Medulla oblongata (tissue), 1 donor: ENCODE measurements around the gene SLC16A11.

ENCODE experiments used
- DNase-seq: peaks from one replicate; pipeline ENCODE4 v3.0.0-alpha.2; 2015; ENCODE audit errors: extremely low spot score

Gene SLC16A11

GRCh38 chr17:7026471-7027115, 17.3 kb downstream of the SLC16A11 start:
- no peak for DNase-seq

- DNase-seq, result no peak
Measured at GRCh38 chr17:7025245-7025644, 18.6 kb downstream of the SLC16A11 start.

- no peak for DNase-seq
Measured at GRCh38 chr17:7024402-7024785, 19.5 kb downstream of the SLC16A11 start.

- peak; percentile 64 for DNase-seq
Measured at GRCh38 chr17:7023576-7024401, 20.1 kb downstream of the SLC16A11 start.

GRCh38 chr17:7022781-7023571, 20.9 kb downstream of the SLC16A11 start, which contains the start of gene BCL6B:
TSS of gene BCL6B (plus strand) at chr17:7023050. CDS start at chr17:7023672, 622 bp downstream.
- DNase-seq, result no peak

GRCh38 chr17:7021993-7022778, 21.7 kb downstream of the SLC16A11 start:
- DNase-seq, result peak; percentile 78

DNA sequence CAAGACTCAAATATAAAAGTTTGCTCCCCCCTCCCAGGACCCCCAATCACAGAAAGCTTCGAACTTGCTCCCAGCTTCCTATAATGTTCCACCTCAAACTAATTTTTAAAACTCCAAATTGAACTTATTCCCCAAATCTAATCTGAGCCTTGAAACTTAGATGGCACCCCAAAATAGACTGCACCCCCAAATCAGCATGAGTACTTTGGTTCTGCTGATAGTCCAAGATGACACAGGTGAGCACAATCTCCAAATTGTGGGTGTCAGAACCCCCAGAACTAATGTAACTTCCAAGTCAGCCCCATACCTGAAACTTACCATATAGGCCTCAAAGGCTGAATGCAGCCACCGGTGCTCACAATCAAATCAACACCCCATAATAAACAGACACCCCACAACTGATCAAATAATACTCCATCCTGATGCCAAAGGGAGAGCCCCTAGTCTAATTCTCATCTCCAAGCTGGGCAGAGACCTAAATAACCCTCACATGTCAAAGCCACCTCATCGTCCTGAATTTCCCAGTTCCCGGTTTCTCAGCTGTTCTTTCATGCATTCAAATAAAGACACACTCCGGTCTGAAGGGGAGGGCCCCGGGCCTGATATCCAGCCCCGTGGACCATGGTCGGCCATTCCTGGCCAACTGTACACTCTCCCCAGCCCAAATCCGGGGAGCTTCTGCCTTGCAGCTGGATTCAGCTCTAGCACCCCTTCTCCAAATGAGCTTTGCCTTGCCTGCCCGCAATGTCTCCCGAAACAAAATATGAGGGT, 22.8 kb downstream of the SLC16A11 start:
- DNase-seq, result no peak

- peak; percentile 33 for DNase-seq
Measured at GRCh38 chr17:7019839-7020519, 23.9 kb downstream of the SLC16A11 start.

DNA sequence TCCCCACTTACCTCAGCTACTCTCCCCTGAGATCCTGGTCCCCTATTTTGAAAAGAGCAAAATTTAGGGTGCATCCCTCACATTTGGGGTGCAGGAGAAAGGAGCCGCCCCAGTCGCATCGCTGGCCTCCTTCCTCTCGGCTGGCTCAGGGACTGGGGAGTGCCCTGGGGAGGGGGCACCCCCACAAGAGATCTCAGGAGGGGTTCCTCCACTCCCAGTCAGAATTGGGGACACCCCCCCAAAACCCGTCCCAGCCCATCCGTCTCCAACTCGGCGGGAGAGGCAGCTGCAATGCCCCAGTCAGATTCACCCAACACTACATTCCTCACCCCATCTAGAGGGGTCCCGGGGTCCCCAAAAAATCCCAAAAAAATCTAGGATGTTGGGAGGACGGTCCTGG, 24.5 kb downstream of the SLC16A11 start:
- peak; percentile 4 for DNase-seq

- DNase-seq, result no peak
Measured at GRCh38 chr17:7018331-7018964, 25.4 kb downstream of the SLC16A11 start.

- DNase-seq, result no peak
Measured at GRCh38 chr17:7017827-7018200, 26.1 kb downstream of the SLC16A11 start.

DNA sequence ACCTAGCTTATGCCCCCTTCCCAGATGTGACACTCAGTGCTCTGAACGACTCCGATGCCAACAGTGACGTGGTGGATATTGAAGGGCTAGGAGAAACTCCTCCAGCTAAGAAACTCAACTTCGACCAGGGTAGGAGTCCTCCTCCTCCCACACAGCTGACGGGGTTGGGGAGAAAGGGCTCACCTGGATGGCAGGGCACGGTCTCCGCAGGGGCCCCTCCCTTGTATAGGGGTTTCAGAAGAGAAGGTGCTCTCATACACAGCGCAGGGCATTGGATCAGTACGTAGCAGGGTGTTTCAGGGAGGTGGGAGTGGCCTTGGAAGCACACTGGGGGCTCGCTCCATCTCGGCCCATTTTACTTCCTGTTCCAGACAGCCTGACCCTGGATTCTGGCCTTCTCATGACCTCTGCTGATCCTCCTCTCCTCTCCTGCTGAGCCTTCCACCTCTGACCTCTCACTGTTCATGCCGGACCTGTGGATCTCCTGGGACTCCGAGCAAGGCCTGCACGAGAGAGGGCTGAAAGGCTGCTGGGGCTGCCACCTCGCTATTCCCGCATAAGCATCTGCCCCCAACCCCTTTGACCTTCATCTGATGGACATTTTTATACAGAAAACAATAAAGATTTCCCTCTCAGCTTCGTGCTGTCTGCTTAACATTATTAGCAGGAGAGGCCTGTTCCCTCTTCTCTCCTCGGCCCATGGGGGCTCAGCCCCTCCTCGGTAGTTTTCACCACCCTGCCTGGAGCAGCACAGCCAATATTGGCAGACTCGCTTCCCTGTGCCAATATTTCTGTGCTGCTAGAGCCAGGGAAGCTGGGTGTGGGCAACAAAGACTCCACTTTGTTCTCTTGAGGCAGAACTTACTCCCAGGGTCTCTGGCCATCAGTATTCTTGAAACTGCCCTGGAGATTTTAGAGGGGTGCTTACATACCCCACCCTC, 26.7 kb downstream of the SLC16A11 start:
- DNase-seq, result no peak

- DNase-seq, result no peak
Measured at GRCh38 chr17:7016418-7016817, 27.5 kb downstream of the SLC16A11 start.

DNA sequence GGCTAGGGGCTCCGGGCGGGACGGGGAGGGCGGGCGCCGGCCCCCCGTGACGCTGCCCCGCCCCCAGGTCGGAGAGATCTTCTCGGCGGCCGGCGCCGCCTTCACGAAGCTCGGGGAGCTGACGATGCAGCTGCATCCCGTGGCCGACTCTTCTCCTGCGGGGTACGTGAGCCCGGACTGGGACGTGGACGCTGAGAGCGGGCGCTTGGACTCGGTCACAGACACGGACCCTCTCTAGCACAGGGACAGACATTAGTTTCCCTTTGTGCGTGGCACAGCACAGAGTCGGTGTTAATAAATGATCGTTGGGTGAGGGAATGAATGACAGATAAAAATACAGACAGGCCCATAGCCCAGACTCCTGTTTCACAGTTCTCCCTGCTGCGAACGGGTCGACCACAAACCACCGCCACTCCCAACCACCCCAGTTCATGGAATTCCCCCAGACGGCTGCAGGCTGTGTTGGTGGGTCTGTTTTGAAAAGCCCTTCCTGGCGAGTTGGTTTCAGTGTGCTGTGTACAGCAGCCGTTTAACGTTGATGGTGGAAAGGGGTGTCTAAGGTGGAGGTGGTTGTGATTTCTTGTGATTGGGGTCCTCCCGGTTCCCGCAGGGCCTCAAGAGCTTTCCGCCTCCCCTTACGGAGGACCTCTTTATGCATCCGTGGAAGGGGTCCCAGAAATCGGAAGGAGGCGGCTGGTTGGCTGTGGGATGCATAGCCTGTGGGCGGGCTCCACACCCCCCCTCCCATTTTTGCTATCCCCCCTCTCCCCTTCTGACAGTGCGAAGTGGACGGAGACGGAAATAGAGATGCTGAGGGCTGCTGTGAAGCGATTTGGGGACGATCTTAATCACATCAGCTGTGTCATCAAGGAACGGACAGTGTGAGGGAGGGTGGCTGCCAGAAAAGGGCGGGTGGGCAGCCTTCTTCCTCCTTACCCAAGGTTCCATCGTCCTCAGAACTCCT, 28.6 kb downstream of the SLC16A11 start:
- no peak for DNase-seq

- peak; percentile 98 for DNase-seq
Measured at GRCh38 chr17:7014261-7014994, 29.5 kb downstream of the SLC16A11 start.

DNA sequence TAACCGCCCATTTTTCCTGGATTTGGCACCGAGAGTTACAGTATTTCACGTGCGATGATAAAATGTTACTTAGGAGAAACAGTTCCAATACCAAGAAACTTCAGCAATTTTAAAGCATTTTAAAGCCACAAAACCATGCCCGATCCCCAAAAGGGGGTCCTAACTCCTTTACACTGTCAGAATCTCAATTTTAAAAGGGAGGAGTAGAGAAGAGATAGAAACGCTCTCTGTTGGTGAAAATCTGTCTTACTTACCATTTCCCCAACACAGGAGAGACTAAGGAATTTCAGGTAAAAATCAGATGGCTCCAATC, 32.0 kb downstream of the SLC16A11 start:
- DNase-seq, result no peak

GRCh38 chr17:7011415-7011814, 32.5 kb downstream of the SLC16A11 start:
- DNase-seq, result no peak
